ENCODE measurements around the gene ZDHHC11B. TPM values are rescaled to one million over a fixed set of nuclear protein-coding genes. Genes with fewer than 3 reads are reported as not detected.

The ZDHHC11B gene
- total RNA-seq, 1 experiment from 2014 or later = 1.4 TPM

DNA sequence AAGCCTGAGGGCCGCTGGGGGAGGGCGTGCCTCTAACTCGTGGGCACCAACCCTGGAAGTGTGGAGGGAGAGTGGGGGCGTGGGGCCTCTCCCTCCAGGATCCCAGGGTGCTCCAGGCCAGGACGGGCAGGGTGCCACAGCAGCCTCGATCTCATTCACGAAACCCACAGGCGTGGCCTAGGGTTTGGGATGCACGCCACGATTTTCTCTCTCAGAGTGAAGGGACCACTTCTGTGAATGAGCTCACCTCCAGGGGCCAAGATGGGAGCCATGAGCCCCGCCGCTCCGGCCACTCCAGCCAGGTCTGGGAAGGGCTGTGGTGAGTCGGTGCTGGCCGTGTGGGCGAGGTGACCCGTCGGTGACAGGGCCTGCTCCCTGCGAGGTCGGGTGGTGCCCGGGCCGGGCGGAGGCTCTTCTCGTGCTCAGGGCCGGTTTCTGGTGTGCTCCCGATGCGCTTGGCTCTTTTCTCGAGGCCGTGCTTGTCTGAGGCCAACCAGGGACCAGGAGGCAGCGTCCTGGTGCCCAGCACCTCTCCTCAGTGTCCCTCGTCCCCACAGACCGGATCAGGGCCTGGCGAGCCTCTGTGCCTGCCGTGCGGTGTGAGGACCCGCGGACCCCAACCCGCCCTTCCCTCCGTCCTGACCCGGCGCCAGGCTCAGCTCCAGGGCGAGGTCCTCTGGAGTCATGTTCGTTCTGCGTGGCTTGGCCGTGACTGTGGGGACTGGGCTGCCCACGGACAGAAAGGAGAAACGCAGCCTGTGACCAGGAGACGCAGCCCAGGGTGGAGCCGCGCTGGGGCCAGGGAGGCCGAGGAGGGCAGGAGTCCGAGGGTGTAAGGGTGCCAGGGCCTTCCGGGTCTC lies 122.4 kb downstream of the ZDHHC11B start:
- Histone ChIP-seq H3K27me3 (ENCODE audit: insufficient read depth, low read length) (no peaks in the 10 kb centered on the region), H4K91ac (ENCODE audit: insufficient read length, low read depth, low read length) (no peak overlapping the region), H4K20me1 (ENCODE audit: control insufficient read depth, insufficient read depth, insufficient read length) (no peaks in the 10 kb centered on the region), H3K9me3 (ENCODE audit: control insufficient read depth, low read depth, low read length) (no peaks in the 10 kb centered on the region), H3K23ac (ENCODE audit: insufficient read length, low read depth, low read length) (no peak overlapping the region), H2AK5ac (ENCODE audit: insufficient read length, low read length) (no peak overlapping the region), H3K4ac (ENCODE audit: low read depth, low read length) (no peak overlapping the region), H2BK120ac (ENCODE audit: low read depth, low read length, poor library complexity, severe bottlenecking) (no peak overlapping the region), H2BK12ac (ENCODE audit: insufficient read length, low read depth, low read length) (no peak overlapping the region), H2AFZ (ENCODE audit: low read length) (no peak overlapping the region), H3K9ac (ENCODE audit: extremely low read depth, insufficient read length, low read length) (no peak overlapping the region), H3T11ph (ENCODE audit: low read length) (no peak overlapping the region), H3K79me1 (ENCODE audit: insufficient read depth, low read depth, low read length, poor library complexity, severe bottlenecking) (no peaks in the 10 kb centered on the region), H3K14ac (ENCODE audit: insufficient read depth, low read length) (no peak overlapping the region), H3K27ac (ENCODE audit: insufficient read length, low read depth, low read length) (no peak overlapping the region), H3K23me2 (ENCODE audit: insufficient read length, low read depth, low read length, poor library complexity, severe bottlenecking) (no peaks in the 10 kb centered on the region), H2BK5ac (ENCODE audit: insufficient read length, low read length) (no peak overlapping the region), H3K79me2 (ENCODE audit: insufficient read depth, low read length) (no peaks in the 10 kb centered on the region), H4K5ac (ENCODE audit: insufficient read length, low read depth, low read length) (no peak overlapping the region), H3K4me1 (ENCODE audit: insufficient read depth, low read length) (no peaks in the 10 kb centered on the region), H3K18ac (ENCODE audit: insufficient read length, low read depth, low read length) (no peak overlapping the region), H3K4me2 (ENCODE audit: insufficient read depth, insufficient read length, low read length) (no peak overlapping the region), H4K8ac (replicated peaks; ENCODE audit: insufficient read length, low read depth, low read length) (no peak overlapping the region), H2BK15ac (ENCODE audit: low read depth, low read length) (no peak overlapping the region), H3K56ac (ENCODE audit: insufficient read length, low read depth, low read length) (no peak overlapping the region), H2BK20ac (ENCODE audit: low read depth, low read length, poor library complexity, severe bottlenecking) (no peak overlapping the region)
- Mint-ChIP-seq H3K27me3 (ENCODE audit: low read depth) (no peaks in the 10 kb centered on the region), H3K36me3 (ENCODE audit: insufficient read depth in 1 of 3, low read depth in 3 of 3) (peaks cover 32 to 63% (median 63%) of the 10 kb centered on the region in 3 experiments), H3K4me3 (no peak overlapping the region; a peak in 1 of 5 replicates), H3K9me3 (no peaks in the 10 kb centered on the region), H3K4me1 (no peaks in the 10 kb centered on the region), H3K27ac (no peak overlapping the region)
- no CpG with 5 or more reads among the region's 53 CpGs for WGBS (ENCODE audit: extremely low coverage, insufficient read length, low lambda C conversion rate)
- TF ChIP-seq, protein P1, sequence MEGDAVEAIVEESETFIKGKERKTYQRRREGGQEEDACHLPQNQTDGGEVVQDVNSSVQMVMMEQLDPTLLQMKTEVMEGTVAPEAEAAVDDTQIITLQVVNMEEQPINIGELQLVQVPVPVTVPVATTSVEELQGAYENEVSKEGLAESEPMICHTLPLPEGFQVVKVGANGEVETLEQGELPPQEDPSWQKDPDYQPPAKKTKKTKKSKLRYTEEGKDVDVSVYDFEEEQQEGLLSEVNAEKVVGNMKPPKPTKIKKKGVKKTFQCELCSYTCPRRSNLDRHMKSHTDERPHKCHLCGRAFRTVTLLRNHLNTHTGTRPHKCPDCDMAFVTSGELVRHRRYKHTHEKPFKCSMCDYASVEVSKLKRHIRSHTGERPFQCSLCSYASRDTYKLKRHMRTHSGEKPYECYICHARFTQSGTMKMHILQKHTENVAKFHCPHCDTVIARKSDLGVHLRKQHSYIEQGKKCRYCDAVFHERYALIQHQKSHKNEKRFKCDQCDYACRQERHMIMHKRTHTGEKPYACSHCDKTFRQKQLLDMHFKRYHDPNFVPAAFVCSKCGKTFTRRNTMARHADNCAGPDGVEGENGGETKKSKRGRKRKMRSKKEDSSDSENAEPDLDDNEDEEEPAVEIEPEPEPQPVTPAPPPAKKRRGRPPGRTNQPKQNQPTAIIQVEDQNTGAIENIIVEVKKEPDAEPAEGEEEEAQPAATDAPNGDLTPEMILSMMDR (conservative IDR thresholded peaks at IDR 0.05) = no peak
- no peak for DNase-seq
